HEK293 (cell line): ENCODE results near the gene ZDHHC14.

Experiments used
- CTCF ChIA-PET: fragments of 350-600 bp; formaldehyde crosslinking; extraction: SDS; loops from one replicate; lab custom pipeline; 2021; ENCODE audit warnings: antibody characterized with exemption; lab: Yijun Ruan, JAX
- POLR2A ChIA-PET: fragments of 300-600 bp; formaldehyde crosslinking; extraction: SDS; loops from one replicate; lab custom pipeline; 2020; ENCODE audit warnings: antibody characterized with exemption, inconsistent platforms; lab: Yijun Ruan, JAX
- H3K27ac ChIP-seq: fragments of 200-500 bp; sonication (Bioruptor generic); 2 replicates; pipeline ENCODE4 v1.5.1; 2014; ENCODE audit warnings: low read depth, low read length, control low read depth, inconsistent platforms; ENCODE audit errors: extremely low read depth
- H3K36me3 ChIP-seq, 2 experiments: fragments of 200-500 bp in 1 of 2; sonication (Bioruptor generic) in 1 of 2; 1 replicate in 1 of 2; 2 replicates in 1 of 2; pipeline ENCODE4 v1.5.1; 2014 to 2017; ENCODE audit warnings: inconsistent platforms in 2 of 2, low read length in 2 of 2; ENCODE audit not compliant: control insufficient read depth in 2 of 2, insufficient read depth in 1 of 2
- H3K4me1 ChIP-seq: fragments of 200-500 bp; sonication (Bioruptor generic); 2 replicates; pipeline ENCODE4 v1.5.1; 2014; ENCODE audit warnings: mild to moderate bottlenecking, low read length, inconsistent platforms; ENCODE audit not compliant: control insufficient read depth, insufficient read depth
- H3K4me3 ChIP-seq: 2 replicates; pipeline ENCODE4 v1.5.1; 2011; ENCODE audit warnings: low read depth, mild to moderate bottlenecking, control low read depth, low read length, moderate library complexity
- H3K9me3 ChIP-seq: fragments of 200-500 bp; sonication (Bioruptor generic); 2 replicates; pipeline ENCODE4 v1.5.1; 2014; ENCODE audit warnings: low read depth, low read length, inconsistent platforms; ENCODE audit not compliant: control insufficient read depth, insufficient read depth
- CTCF ChIP-seq: fragments of 450-650 bp; formaldehyde crosslinking; IDR thresholded peaks from 2 replicates; pipeline ENCODE4 v1.5.1; 2016; ENCODE audit warnings: missing biosample characterization, missing genetic modification characterization
- GLIS1 ChIP-seq: fragments of 450-650 bp; formaldehyde crosslinking; IDR thresholded peaks from 2 replicates; pipeline ENCODE4 v1.5.1; 2016; ENCODE audit warnings: missing biosample characterization, missing genetic modification characterization
- KLF1 ChIP-seq: fragments of 450-650 bp; formaldehyde crosslinking; IDR thresholded peaks from 2 replicates; pipeline ENCODE4 v1.5.1; 2016; ENCODE audit warnings: missing biosample characterization, missing genetic modification characterization
- KLF8 ChIP-seq: fragments of 450-650 bp; formaldehyde crosslinking; IDR thresholded peaks from 2 replicates; pipeline ENCODE4 v1.5.1; 2016; ENCODE audit warnings: missing biosample characterization, missing genetic modification characterization
- PRDM10 ChIP-seq: fragments of 450-650 bp; formaldehyde crosslinking; IDR thresholded peaks from 2 replicates; pipeline ENCODE4 v1.5.1; 2016; ENCODE audit warnings: missing biosample characterization, missing genetic modification characterization
- PRDM6 ChIP-seq: fragments of 450-650 bp; formaldehyde crosslinking; IDR thresholded peaks from 2 replicates; pipeline ENCODE4 v1.5.1; 2017; ENCODE audit warnings: missing biosample characterization, missing genetic modification characterization
- TCF7L2 ChIP-seq: IDR thresholded peaks from 2 replicates; pipeline ENCODE4 v1.6.1; 2011; ENCODE audit warnings: low read depth, mild to moderate bottlenecking, inconsistent platforms, low read length, moderate library complexity, borderline replicate concordance
- ZFHX2 ChIP-seq: fragments of 450-650 bp; formaldehyde crosslinking; conservative IDR thresholded peaks from 2 replicates; pipeline ENCODE4 v1.5.1; 2016; ENCODE audit warnings: missing biosample characterization, missing genetic modification characterization
- ZNF184 ChIP-seq: fragments of 450-650 bp; IDR thresholded peaks from 2 replicates; pipeline ENCODE4 v1.5.1; 2018; ENCODE audit warnings: missing biosample characterization, mild to moderate bottlenecking, missing genetic modification characterization
- ZNF324 ChIP-seq: fragments of 450-650 bp; formaldehyde crosslinking; IDR thresholded peaks from 2 replicates; pipeline ENCODE4 v1.5.1; 2016; ENCODE audit warnings: missing biosample characterization, missing genetic modification characterization
- ZNF391 ChIP-seq: fragments of 450-650 bp; formaldehyde crosslinking; IDR thresholded peaks from 2 replicates; pipeline ENCODE4 v1.5.1; 2016; ENCODE audit warnings: low read depth, missing biosample characterization, missing genetic modification characterization, borderline replicate concordance
- ZNF423 ChIP-seq: fragments of 450-650 bp; formaldehyde crosslinking; IDR thresholded peaks from 2 replicates; pipeline ENCODE4 v1.5.1; 2016; ENCODE audit warnings: missing biosample characterization, missing genetic modification characterization
- ZNF558 ChIP-seq: fragments of 450-650 bp; formaldehyde crosslinking; IDR thresholded peaks from 2 replicates; pipeline ENCODE4 v1.5.1; 2016; ENCODE audit warnings: missing biosample characterization, missing genetic modification characterization
- ZNF560 ChIP-seq: fragments of 450-650 bp; formaldehyde crosslinking; IDR thresholded peaks from 2 replicates; pipeline ENCODE4 v1.5.1; 2017; ENCODE audit warnings: missing biosample characterization, missing genetic modification characterization, borderline replicate concordance
- ZNF629 ChIP-seq: fragments of 450-650 bp; formaldehyde crosslinking; IDR thresholded peaks from 2 replicates; pipeline ENCODE4 v1.5.1; 2017; ENCODE audit warnings: missing biosample characterization, missing genetic modification characterization
- ZNF654 ChIP-seq: fragments of 450-650 bp; formaldehyde crosslinking; IDR thresholded peaks from 2 replicates; pipeline ENCODE4 v1.5.1; 2016; ENCODE audit warnings: low read depth, missing biosample characterization, missing genetic modification characterization
- TF ChIP-seq, protein P1 (sequence below): fragments of 450-650 bp; formaldehyde crosslinking; IDR thresholded peaks from 2 replicates; pipeline ENCODE4 v1.5.1; 2016; ENCODE audit warnings: missing biosample characterization, missing genetic modification characterization, borderline replicate concordance
- TF ChIP-seq, protein P2 (sequence below): fragments of 450-650 bp; formaldehyde crosslinking; IDR thresholded peaks from 2 replicates; pipeline ENCODE4 v1.5.1; 2016; ENCODE audit warnings: missing biosample characterization, missing genetic modification characterization
- TF ChIP-seq, protein P3 (sequence below): fragments of 450-650 bp; formaldehyde crosslinking; IDR thresholded peaks from 2 replicates; pipeline ENCODE4 v1.5.1; 2016; ENCODE audit warnings: missing biosample characterization, missing genetic modification characterization

ZDHHC14 gene

GRCh38 chr6:157358287-157358686 lies 22.7 kb upstream of the ZDHHC14 start:
- POLR2A ChIA-PET = no interaction called here
- Histone ChIP-seq H3K36me3 (no peaks in the 10 kb centered on the region), H3K4me1 (no peaks in the 10 kb centered on the region), H3K9me3 (no peaks in the 10 kb centered on the region), H3K4me3 (no peak overlapping the region), H3K27ac (no peak overlapping the region)
- TF ChIP-seq TCF7L2 (no peak), PRDM6 (tag by site-specific recombination) (no peak), ZFHX2 (no peak), ZNF560 (tag by site-specific recombination) (no peak), CTCF (tag by site-specific recombination) (no peak), KLF1 (tag by site-specific recombination) (no peak), ZNF324 (no peak), GLIS1 (no peak), ZNF423 (tag by site-specific recombination) (no peak), ZNF184 (no peak), KLF8 (tag by site-specific recombination) (no peak), ZNF629 (tag by site-specific recombination) (no peak), PRDM10 (tag by site-specific recombination) (no peak), ZNF558 (no peak), ZNF654 (tag by site-specific recombination) (no peak), ZNF391 (no peak)
- TF ChIP-seq, protein P1, sequence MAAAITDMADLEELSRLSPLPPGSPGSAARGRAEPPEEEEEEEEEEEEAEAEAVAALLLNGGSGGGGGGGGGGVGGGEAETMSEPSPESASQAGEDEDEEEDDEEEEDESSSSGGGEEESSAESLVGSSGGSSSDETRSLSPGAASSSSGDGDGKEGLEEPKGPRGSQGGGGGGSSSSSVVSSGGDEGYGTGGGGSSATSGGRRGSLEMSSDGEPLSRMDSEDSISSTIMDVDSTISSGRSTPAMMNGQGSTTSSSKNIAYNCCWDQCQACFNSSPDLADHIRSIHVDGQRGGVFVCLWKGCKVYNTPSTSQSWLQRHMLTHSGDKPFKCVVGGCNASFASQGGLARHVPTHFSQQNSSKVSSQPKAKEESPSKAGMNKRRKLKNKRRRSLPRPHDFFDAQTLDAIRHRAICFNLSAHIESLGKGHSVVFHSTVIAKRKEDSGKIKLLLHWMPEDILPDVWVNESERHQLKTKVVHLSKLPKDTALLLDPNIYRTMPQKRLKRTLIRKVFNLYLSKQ (tag by site-specific recombination) = no peak
- TF ChIP-seq, protein P2, sequence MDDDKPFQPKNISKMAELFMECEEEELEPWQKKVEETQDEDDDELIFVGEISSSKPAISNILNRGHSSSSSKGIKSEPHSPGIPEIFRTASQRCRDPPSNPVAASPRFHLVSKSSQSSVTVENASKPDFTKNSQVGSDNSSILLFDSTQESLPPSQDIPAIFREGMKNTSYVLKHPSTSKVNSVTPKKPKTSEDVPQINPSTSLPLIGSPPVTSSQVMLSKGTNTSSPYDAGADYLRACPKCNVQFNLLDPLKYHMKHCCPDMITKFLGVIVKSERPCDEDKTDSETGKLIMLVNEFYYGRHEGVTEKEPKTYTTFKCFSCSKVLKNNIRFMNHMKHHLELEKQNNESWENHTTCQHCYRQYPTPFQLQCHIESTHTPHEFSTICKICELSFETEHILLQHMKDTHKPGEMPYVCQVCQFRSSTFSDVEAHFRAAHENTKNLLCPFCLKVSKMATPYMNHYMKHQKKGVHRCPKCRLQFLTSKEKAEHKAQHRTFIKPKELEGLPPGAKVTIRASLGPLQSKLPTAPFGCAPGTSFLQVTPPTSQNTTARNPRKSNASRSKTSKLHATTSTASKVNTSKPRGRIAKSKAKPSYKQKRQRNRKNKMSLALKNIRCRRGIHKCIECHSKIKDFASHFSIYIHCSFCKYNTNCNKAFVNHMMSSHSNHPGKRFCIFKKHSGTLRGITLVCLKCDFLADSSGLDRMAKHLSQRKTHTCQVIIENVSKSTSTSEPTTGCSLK (tag by site-specific recombination) = no peak
- TF ChIP-seq, protein P3, sequence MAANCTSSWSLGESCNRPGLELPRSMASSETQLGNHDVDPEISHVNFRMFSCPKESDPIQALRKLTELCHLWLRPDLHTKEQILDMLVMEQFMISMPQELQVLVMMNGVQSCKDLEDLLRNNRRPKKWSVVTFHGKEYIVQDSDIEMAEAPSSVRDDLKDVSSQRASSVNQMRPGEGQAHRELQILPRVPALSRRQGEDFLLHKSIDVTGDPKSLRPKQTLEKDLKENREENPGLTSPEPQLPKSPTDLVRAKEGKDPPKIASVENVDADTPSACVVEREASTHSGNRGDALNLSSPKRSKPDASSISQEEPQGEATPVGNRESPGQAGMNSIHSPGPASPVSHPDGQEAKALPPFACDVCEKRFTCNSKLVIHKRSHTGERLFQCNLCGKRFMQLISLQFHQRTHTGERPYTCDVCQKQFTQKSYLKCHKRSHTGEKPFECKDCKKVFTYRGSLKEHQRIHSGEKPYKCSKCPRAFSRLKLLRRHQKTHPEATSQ (tag by site-specific recombination) = no peak
- CTCF ChIA-PET = interaction anchor here (0.5 kb wide), 1 partner anchor 16 kb away, joined by 3 read pairs; no protein-coding TSS in a partner anchor
